ENCODE results near the gene ORC4.

ORC4 gene

DNA sequence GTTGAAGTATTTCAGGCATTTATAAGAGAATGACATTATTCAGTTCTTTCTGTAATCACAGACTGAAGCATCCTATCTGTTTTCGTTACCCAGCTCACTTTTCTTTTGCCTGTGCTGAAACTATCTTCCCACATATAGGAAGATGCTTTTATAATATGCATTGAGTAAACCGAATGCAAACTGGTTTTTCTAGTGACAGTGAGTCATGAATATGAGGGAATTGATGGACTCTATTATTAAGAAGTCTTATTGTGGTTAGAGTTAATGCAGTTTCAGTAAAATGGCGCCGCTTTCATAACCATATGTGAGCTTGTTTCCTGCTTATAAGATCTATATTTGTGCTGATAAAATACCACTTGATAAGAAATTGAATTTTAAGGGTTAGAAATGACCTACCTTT lies 116.5 kb downstream of the ORC4 start:
- DNase-seq (ENCODE audit: insufficient read length, low spot score) (no peak), FAIRE-seq (no peak)
- TF ChIP-seq, protein P1, sequence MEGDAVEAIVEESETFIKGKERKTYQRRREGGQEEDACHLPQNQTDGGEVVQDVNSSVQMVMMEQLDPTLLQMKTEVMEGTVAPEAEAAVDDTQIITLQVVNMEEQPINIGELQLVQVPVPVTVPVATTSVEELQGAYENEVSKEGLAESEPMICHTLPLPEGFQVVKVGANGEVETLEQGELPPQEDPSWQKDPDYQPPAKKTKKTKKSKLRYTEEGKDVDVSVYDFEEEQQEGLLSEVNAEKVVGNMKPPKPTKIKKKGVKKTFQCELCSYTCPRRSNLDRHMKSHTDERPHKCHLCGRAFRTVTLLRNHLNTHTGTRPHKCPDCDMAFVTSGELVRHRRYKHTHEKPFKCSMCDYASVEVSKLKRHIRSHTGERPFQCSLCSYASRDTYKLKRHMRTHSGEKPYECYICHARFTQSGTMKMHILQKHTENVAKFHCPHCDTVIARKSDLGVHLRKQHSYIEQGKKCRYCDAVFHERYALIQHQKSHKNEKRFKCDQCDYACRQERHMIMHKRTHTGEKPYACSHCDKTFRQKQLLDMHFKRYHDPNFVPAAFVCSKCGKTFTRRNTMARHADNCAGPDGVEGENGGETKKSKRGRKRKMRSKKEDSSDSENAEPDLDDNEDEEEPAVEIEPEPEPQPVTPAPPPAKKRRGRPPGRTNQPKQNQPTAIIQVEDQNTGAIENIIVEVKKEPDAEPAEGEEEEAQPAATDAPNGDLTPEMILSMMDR (IDR thresholded peaks at IDR 0.05; ENCODE audit: insufficient read depth, missing control alignments), result no peak

GRCh38 chr2:147888680-147889079 lies 131.9 kb downstream of the ORC4 start:
- TF ChIP-seq, protein P1 (IDR thresholded peaks at IDR 0.05; ENCODE audit: insufficient read depth, missing control alignments), result no peak
- no peak for FAIRE-seq

GRCh38 chr2:147886136-147886535 lies 134.4 kb downstream of the ORC4 start:
- no peak for FAIRE-seq
- TF ChIP-seq, protein P1 (IDR thresholded peaks at IDR 0.05; ENCODE audit: insufficient read depth, missing control alignments), result no peak
- DNase-seq (ENCODE audit: insufficient read length, low spot score), result no peak

More at GRCh38 chr2:147888680-147889079, 131.9 kb downstream of the ORC4 start:
- no peak for DNase-seq (ENCODE audit: insufficient read length, low spot score)

DNA sequence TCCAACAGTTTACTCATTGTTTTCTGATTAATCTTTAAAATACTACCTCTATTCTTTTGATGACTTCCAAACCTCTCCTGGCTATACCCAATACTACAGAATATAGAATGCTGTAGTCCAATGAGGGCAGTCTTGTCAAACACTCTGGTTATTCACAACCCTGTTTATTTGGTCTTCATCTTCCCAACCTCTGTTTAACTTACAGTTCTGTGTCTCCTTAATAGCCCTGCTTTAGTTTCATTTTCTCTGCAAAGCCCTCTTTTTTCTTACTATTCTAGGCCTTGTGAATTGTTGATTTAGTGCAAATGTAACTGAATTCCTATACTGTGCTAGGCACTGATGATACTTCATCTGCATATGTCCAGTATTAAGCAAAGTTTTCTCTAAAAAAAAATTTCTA lies 135.7 kb downstream of the ORC4 start:
- TF ChIP-seq, protein P1 (IDR thresholded peaks at IDR 0.05; ENCODE audit: insufficient read depth, missing control alignments), result no peak

DNA sequence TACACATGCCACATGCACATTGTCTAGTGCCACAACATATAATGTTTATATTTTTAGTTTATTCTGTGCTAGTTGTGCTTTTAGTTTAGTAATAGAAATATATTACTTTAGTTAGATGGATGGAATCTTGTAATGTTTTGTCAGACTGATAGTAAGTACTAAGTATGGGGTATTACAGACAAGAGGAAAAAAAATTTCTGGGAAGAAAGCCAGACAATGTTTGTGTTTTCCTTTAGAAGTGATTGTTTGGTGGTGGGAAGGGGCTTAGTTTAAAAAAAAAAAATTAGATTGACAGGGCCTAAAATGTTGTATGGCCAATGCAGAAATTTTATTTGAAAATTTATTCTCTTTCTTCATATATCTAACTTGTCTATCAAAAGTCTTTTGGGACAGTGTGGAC lies 137.9 kb downstream of the ORC4 start:
- FAIRE-seq (no peak), DNase-seq (ENCODE audit: insufficient read length, low spot score) (no peak)
- TF ChIP-seq, protein P1 (IDR thresholded peaks at IDR 0.05; ENCODE audit: insufficient read depth, missing control alignments), result no peak

More for the DNA sequence above, 135.7 kb downstream of the ORC4 start:
- no peak for DNase-seq (ENCODE audit: insufficient read length, low spot score)
- FAIRE-seq, result no peak

All from D721Med (cell line).